ENCODE results near the gene ANKS3.

Gene ANKS3

GRCh38 chr16:4685776-4686496 lies 48.1 kb downstream of the ANKS3 start:
- in situ Hi-C loops (cut with MboI; ENCODE audit: low sequenced_read_pairs), result no loop called here

- in situ Hi-C loops (cut with MboI; ENCODE audit: low sequenced_read_pairs), result no loop called here
Measured at GRCh38 chr16:4685292-4685691, 48.8 kb downstream of the ANKS3 start.

GRCh38 chr16:4684763-4685162 lies 49.3 kb downstream of the ANKS3 start:
- in situ Hi-C loops (cut with MboI; ENCODE audit: low sequenced_read_pairs), result no loop called here

- in situ Hi-C loops (cut with MboI; ENCODE audit: low sequenced_read_pairs), result no loop called here
Measured at GRCh38 chr16:4684058-4684715, 49.9 kb downstream of the ANKS3 start.

GRCh38 chr16:4683255-4684057 lies 50.6 kb downstream of the ANKS3 start:
- in situ Hi-C loops (cut with MboI; ENCODE audit: low sequenced_read_pairs), result no loop called here

- in situ Hi-C loops (cut with MboI; ENCODE audit: low sequenced_read_pairs), result no loop called here
Measured at GRCh38 chr16:4682616-4683254, 51.3 kb downstream of the ANKS3 start.

- in situ Hi-C loops (cut with MboI; ENCODE audit: low sequenced_read_pairs), result no loop called here
Measured at GRCh38 chr16:4682084-4682591, 51.9 kb downstream of the ANKS3 start.

- in situ Hi-C loops (cut with MboI; ENCODE audit: low sequenced_read_pairs), result no loop called here
Measured at GRCh38 chr16:4681471-4682083, 52.5 kb downstream of the ANKS3 start.

GRCh38 chr16:4680673-4681470 lies 53.2 kb downstream of the ANKS3 start:
- in situ Hi-C loops (cut with MboI; ENCODE audit: low sequenced_read_pairs), result no loop called here

- in situ Hi-C loops (cut with MboI; ENCODE audit: low sequenced_read_pairs), result no loop called here
Measured at GRCh38 chr16:4679850-4680636, 54.0 kb downstream of the ANKS3 start.

- in situ Hi-C loops (cut with MboI; ENCODE audit: low sequenced_read_pairs), result no loop called here
Measured at GRCh38 chr16:4679156-4679849, 54.8 kb downstream of the ANKS3 start.

GRCh38 chr16:4678596-4678995 lies 55.5 kb downstream of the ANKS3 start:
- in situ Hi-C loops (cut with MboI; ENCODE audit: low sequenced_read_pairs), result no loop called here

GRCh38 chr16:4677994-4678393 lies 56.1 kb downstream of the ANKS3 start:
- in situ Hi-C loops (cut with MboI; ENCODE audit: low sequenced_read_pairs), result no loop called here

- in situ Hi-C loops (cut with MboI; ENCODE audit: low sequenced_read_pairs), result no loop called here
Measured at GRCh38 chr16:4677390-4677789, 56.7 kb downstream of the ANKS3 start.

GRCh38 chr16:4676831-4677230 lies 57.2 kb downstream of the ANKS3 start:
- in situ Hi-C loops (cut with MboI; ENCODE audit: low sequenced_read_pairs), result no loop called here

- in situ Hi-C loops (cut with MboI; ENCODE audit: low sequenced_read_pairs), result no loop called here
Measured at GRCh38 chr16:4675864-4676786, 57.9 kb downstream of the ANKS3 start.

- in situ Hi-C loops (cut with MboI; ENCODE audit: low sequenced_read_pairs), result no loop called here
Measured at GRCh38 chr16:4674926-4675530, 59.0 kb downstream of the ANKS3 start.

Measured in HL-60/S4 treated with retinoic acid at 250 ng/mL for 4 days and 3 days (cell line).